Activated CD4-positive, alpha-beta memory T cell treated with anti-CD3 and anti-CD28 coated beads for 36 hours (primary cell): ENCODE data around the gene SPATA2L. TPM values are rescaled to one million over a fixed set of nuclear protein-coding genes. Genes with fewer than 3 reads are reported as not detected.

Source experiments
- CTCF ChIA-PET: fragments of 350-600 bp; sonication (Branson Sonifier 250); formaldehyde crosslinking; loops from one replicate; lab custom pipeline; 2021; ENCODE audit warnings: antibody characterized with exemption, inconsistent platforms; lab: Charles Lee
- POLR2A ChIA-PET: fragments of 350-600 bp; sonication (Branson Sonifier 250); formaldehyde crosslinking; loops from one replicate; lab custom pipeline; 2021; ENCODE audit warnings: antibody characterized with exemption; lab: Charles Lee
- DNase-seq: peaks from one replicate; pipeline ENCODE4 v3.0.0-alpha.2; 2020
- H3K27ac Mint-ChIP-seq: one replicate; pipeline ENCODE4 v1.8.0; 2021; ENCODE audit warnings: mixed read lengths
- H3K27me3 Mint-ChIP-seq: one replicate; pipeline ENCODE4 v1.8.0; 2021; ENCODE audit warnings: mixed read lengths
- H3K36me3 Mint-ChIP-seq: one replicate; pipeline ENCODE4 v1.8.0; 2021; ENCODE audit warnings: mixed read lengths
- H3K4me1 Mint-ChIP-seq: one replicate; pipeline ENCODE4 v1.8.0; 2021; ENCODE audit warnings: low read depth, mixed read lengths
- H3K4me3 Mint-ChIP-seq: one replicate; pipeline ENCODE4 v1.8.0; 2021; ENCODE audit warnings: mild to moderate bottlenecking, mixed read lengths
- H3K9me3 Mint-ChIP-seq: one replicate; pipeline ENCODE4 v1.8.0; 2021; ENCODE audit warnings: mixed read lengths
- intact Hi-C: fragments of 100-400 bp; cut with micrococcal nuclease; formaldehyde crosslinking; loops from one replicate; pipeline ENCODE4 v1.15.1; 2023
- total RNA-seq, 2 experiments: library from RNA; stranded (reverse); gene quantifications; one replicate each; pipeline ENCODE4 v1.2.3, GENCODE V29; 2021

Gene SPATA2L
- total RNA-seq, 2 experiments from 2014 or later: 6.8 to 7.6 TPM

DNA sequence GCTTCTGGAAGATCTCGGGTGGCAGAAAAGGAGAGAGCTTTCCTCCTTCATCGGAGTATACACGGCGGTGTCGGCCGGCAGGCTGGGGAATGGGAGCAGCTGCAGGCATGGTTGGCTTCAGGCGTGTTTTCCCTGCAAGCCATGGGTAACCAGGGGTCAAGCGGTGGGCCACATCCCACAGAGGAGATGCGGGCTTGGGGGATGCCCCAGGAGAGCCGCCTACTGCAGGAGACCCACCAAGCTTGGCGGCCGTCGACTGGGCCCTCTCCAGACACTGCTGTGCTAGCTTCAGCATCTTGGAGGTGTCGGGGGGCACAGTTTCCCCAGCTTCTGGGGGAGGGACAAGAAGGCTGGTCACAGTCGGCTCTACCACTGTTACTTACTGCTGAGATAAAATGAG lies 15.0 kb upstream of the SPATA2L start:
- no peak for DNase-seq
- CTCF ChIA-PET: interaction anchor here (1.0 to 2.2 kb wide), 2 partner anchors 10 to 16 kb away, joined by 5 to 12 read pairs; partner anchors contain the start of gene SPATA2L
- Mint-ChIP-seq H3K4me1 (peaks cover 16% of the 10 kb centered on the region), H3K27me3 (no peaks in the 10 kb centered on the region), H3K27ac (no peak overlapping the region), H3K36me3 (peaks cover 19% of the 10 kb centered on the region), H3K4me3 (no peak overlapping the region), H3K9me3 (no peaks in the 10 kb centered on the region)
- POLR2A ChIA-PET: no interaction called here
- intact Hi-C loops: no loop called here

- Mint-ChIP-seq H3K27ac (no peak overlapping the region), H3K4me1 (peaks cover 2% of the 10 kb centered on the region), H3K27me3 (no peaks in the 10 kb centered on the region), H3K9me3 (no peaks in the 10 kb centered on the region), H3K4me3 (peak overlapping the region; percentile 74), H3K36me3 (peaks cover 13% of the 10 kb centered on the region)
- CTCF ChIA-PET: interaction anchor here (1.7 kb wide), 2 partner anchors 12 to 198 kb away, joined by 4 to 10 read pairs; no protein-coding TSS in a partner anchor
- intact Hi-C loops: no loop called here
- DNase-seq: no peak
- POLR2A ChIA-PET: no interaction called here
Measured at GRCh38 chr16:89712274-89712781, 10.8 kb upstream of the SPATA2L start.

DNA sequence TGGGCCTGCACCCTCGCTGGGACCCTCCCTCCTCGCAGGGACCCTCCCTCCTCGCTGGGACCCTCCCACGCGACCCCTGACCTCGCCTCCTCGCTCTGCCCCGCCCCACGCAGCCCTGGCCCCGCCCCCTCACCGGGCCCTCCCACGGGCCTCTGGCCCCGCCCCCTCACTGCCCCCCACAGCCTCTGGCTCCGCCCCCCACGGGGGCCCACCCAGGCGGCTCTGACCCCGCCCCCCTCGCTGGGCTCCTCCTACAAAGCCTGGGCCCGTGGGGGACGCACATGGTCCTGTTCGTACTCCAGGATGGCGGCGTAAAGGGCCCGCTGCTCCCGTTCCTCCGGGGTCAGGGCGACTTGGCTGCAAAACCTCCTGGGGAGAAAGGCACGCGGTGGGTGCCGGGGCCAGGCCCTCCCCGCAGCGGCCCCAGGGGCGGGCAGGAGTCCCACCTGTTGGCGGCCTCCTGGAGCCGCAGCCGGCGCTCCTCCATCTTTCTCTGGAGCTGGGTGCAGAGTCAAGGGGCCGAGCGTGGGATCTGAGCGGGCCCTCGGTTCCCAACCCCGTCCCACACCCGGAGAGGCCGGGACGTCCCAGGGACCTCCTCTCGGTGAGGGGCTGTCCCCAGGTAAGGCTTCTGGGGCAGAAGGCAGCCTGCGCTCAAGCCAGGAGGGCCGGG lies 10.2 kb upstream of the SPATA2L start:
- intact Hi-C loops: no loop called here
- POLR2A ChIA-PET: no interaction called here
- peak overlapping the region; percentile 74 for H3K4me3 Mint-ChIP-seq
- DNase-seq: peak; percentile 86
- peaks cover 2% of the 10 kb centered on the region for H3K4me1 Mint-ChIP-seq
- H3K36me3 Mint-ChIP-seq: peaks cover 10% of the 10 kb centered on the region
- CTCF ChIA-PET: interaction anchor here (1.7 kb wide), 2 partner anchors 12 to 199 kb away, joined by 4 to 10 read pairs; no protein-coding TSS in a partner anchor
- H3K9me3 Mint-ChIP-seq: no peaks in the 10 kb centered on the region
- no peaks in the 10 kb centered on the region for H3K27me3 Mint-ChIP-seq
- H3K27ac Mint-ChIP-seq: no peak overlapping the region

- Mint-ChIP-seq H3K27ac (no peak overlapping the region), H3K4me1 (peaks cover 4% of the 10 kb centered on the region), H3K4me3 (no peak overlapping the region), H3K36me3 (peaks cover 8% of the 10 kb centered on the region), H3K9me3 (no peaks in the 10 kb centered on the region), H3K27me3 (no peaks in the 10 kb centered on the region)
- intact Hi-C loops: no loop called here
- CTCF ChIA-PET: interaction anchor here (1.7 to 3.1 kb wide), 2 partner anchors 11 to 199 kb away, joined by 4 to 19 read pairs; no protein-coding TSS in a partner anchor
- POLR2A ChIA-PET: interaction anchor here (0.8 kb wide), 1 partner anchor 13 kb away, joined by 4 read pairs; no protein-coding TSS in a partner anchor
- no peak for DNase-seq
Measured at GRCh38 chr16:89710709-89711564, 9.4 kb upstream of the SPATA2L start.

- no peak overlapping the region for H3K4me3 Mint-ChIP-seq
- peaks cover 7% of the 10 kb centered on the region for H3K36me3 Mint-ChIP-seq
- peaks cover 4% of the 10 kb centered on the region for H3K4me1 Mint-ChIP-seq
- no peaks in the 10 kb centered on the region for H3K27me3 Mint-ChIP-seq
- no peak for DNase-seq
- ChIA-PET CTCF (interaction anchor here (0.9 to 6.3 kb wide), 4 partner anchors 10 to 82 kb away, joined by 3 to 96 read pairs (median 12); no protein-coding TSS in a partner anchor), POLR2A (interaction anchor here (0.8 kb wide), 1 partner anchor 15 kb away, joined by 4 read pairs; no protein-coding TSS in a partner anchor)
- intact Hi-C loops: no loop called here
- H3K9me3 Mint-ChIP-seq: no peaks in the 10 kb centered on the region
- no peak overlapping the region for H3K27ac Mint-ChIP-seq
Measured at GRCh38 chr16:89709716-89710432, 8.4 kb upstream of the SPATA2L start.

DNA sequence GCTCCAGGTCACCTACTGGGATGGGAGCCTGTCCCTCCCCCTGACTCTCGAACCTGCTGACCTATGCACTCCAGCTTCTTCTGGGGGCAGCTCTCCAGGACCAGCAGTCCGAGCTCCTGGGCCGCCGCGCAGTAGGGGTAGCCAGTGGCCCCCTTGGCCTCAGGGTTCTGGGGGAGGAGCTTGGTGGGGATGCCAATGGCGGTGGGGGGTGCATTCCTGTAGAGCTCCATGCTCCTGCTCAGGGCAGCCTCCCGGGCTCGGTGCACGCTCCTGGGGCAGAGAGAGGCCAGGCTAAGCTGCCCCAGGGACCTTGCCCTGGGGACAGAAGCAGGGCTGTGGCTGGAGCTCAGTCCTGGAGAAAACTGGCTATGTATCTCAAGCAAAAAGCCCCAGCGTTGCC lies 7.7 kb upstream of the SPATA2L start:
- CTCF ChIA-PET: interaction anchor here (0.9 to 6.3 kb wide), 5 partner anchors 9 to 151 kb away, joined by 3 to 96 read pairs (median 12); no protein-coding TSS in a partner anchor
- Mint-ChIP-seq H3K27ac (no peak overlapping the region), H3K4me3 (no peak overlapping the region), H3K4me1 (peaks cover 3% of the 10 kb centered on the region), H3K36me3 (peaks cover 2% of the 10 kb centered on the region), H3K9me3 (no peaks in the 10 kb centered on the region), H3K27me3 (no peaks in the 10 kb centered on the region)
- POLR2A ChIA-PET: interaction anchor here (1.7 kb wide), 1 partner anchor 15 kb away, joined by 4 read pairs; no protein-coding TSS in a partner anchor
- intact Hi-C loops: no loop called here
- DNase-seq: no peak

DNA sequence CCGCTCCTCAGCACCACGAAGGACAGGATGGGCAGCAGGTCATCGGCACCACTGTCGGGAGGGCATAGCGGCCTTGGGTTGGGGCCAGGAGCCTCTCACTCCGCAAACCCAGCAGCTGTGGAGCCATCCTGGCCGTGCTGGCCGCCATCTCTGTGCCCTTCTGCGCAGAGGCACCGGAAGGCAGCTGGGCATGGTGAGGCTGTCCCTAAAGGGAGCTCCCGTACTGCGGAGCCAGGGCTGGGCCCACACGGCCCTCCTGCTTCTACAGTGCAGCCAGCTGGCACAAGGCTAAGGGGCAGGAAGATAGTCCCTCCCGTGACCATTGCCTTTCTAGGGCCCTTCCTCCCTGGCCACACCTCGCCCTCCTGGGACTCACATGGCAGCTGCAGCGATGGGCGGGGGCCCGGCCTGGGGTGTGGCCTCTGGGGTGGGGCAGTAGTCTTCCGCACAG lies 7.0 kb upstream of the SPATA2L start:
- POLR2A ChIA-PET: interaction anchor here (1.7 kb wide), 1 partner anchor 16 kb away, joined by 4 read pairs; no protein-coding TSS in a partner anchor

GRCh38 chr16:89707695-89708094 lies 6.2 kb upstream of the SPATA2L start:
- Mint-ChIP-seq H3K36me3 (no peaks in the 10 kb centered on the region), H3K27ac (no peak overlapping the region), H3K4me1 (peaks cover 3% of the 10 kb centered on the region), H3K4me3 (no peak overlapping the region), H3K9me3 (no peaks in the 10 kb centered on the region), H3K27me3 (no peaks in the 10 kb centered on the region)
- CTCF ChIA-PET: interaction anchor here (1.1 to 6.3 kb wide), 4 partner anchors 84 to 202 kb away, joined by 3 to 96 read pairs (median 8); no protein-coding TSS in a partner anchor
- intact Hi-C loops: no loop called here
- POLR2A ChIA-PET: interaction anchor here (1.7 kb wide), 1 partner anchor 17 kb away, joined by 4 read pairs; no protein-coding TSS in a partner anchor
- DNase-seq: no peak

More for the DNA sequence above, 7.0 kb upstream of the SPATA2L start:
- Mint-ChIP-seq H3K27me3 (no peaks in the 10 kb centered on the region), H3K36me3 (no peaks in the 10 kb centered on the region), H3K27ac (no peak overlapping the region), H3K4me3 (no peak overlapping the region), H3K4me1 (peaks cover 3% of the 10 kb centered on the region), H3K9me3 (no peaks in the 10 kb centered on the region)
- DNase-seq: no peak
- CTCF ChIA-PET: interaction anchor here (0.9 to 6.3 kb wide), 6 partner anchors 9 to 155 kb away, joined by 3 to 96 read pairs (median 8); no protein-coding TSS in a partner anchor
- intact Hi-C loops: no loop called here

DNA sequence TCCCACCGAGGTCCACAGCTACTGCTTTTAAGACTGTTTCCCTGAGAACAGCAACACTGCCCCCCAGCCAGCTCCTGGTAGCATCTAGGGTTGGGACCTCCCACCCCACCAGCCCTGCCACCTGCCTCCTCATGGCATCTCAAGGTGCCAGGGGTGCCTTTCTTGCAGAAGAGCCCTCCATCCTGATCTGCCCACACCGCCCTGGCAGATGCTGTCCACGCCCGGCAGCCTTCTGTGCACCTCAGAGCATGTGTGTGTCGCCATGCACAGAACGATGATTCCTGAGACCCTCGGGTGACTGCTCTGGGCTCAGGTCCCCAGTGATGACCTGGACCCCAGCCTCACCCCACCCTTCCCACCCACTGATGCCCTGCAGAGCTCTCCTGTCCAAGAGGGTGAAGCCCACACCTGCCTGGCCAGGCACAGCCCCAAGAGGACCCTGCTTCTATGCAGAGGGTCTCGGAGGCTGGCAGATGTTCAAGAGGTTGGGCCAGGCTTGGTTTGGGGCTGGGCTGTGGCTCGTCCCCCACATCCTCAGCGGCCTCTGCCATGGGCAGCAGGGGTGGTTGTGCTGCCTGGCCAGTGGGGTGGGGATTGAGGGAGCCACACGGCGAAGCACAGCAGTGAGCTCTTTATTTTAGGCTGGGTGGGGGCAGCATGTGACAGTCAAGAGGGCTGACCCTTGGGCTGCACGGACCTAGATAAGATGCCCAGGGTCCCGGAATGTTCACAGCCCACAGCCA lies 5.2 kb upstream of the SPATA2L start:
- Mint-ChIP-seq H3K27me3 (no peaks in the 10 kb centered on the region), H3K4me3 (no peak overlapping the region), H3K36me3 (no peaks in the 10 kb centered on the region), H3K9me3 (no peaks in the 10 kb centered on the region), H3K27ac (no peak overlapping the region), H3K4me1 (peaks cover 9% of the 10 kb centered on the region)
- ChIA-PET POLR2A (interaction anchor here (1.0 to 1.1 kb wide), 2 partner anchors 154 to 166 kb away, joined by 5 read pairs; partner anchors contain the start of gene TCF25), CTCF (interaction anchor here (0.8 to 6.3 kb wide), 27 partner anchors 8 to 376 kb away, joined by 3 to 96 read pairs (median 6); partner anchors contain the start of gene TCF25)
- no peak for DNase-seq
- intact Hi-C loops: loop anchor here (1.0 kb wide), 1 partner anchor 87 kb away; no protein-coding TSS in a partner anchor

- Mint-ChIP-seq H3K4me3 (no peak overlapping the region), H3K36me3 (no peaks in the 10 kb centered on the region), H3K4me1 (peaks cover 11% of the 10 kb centered on the region), H3K27ac (no peak overlapping the region), H3K27me3 (no peaks in the 10 kb centered on the region), H3K9me3 (no peaks in the 10 kb centered on the region)
- no peak for DNase-seq
- ChIA-PET CTCF (interaction anchor here (0.9 to 6.3 kb wide), 13 partner anchors 13 to 317 kb away, joined by 3 to 96 read pairs (median 11); partner anchors contain the start of gene TCF25), POLR2A (no interaction called here)
- intact Hi-C loops: no loop called here
Measured at GRCh38 chr16:89705006-89705405, 3.5 kb upstream of the SPATA2L start.
